Psoas muscle (tissue), 8 donors: ENCODE results near the gene IGSF6. TPM values are rescaled to one million over a fixed set of nuclear protein-coding genes. Genes with fewer than 3 reads are reported as not detected.

Experiments used
- ATAC-seq, 4 donors: fragments of 200-7000 bp; cut with Tn5 transposase; one replicate each; pipeline ENCODE4 v1.9.1; 2020; ENCODE audit warnings: moderate library complexity in 3 of 4, mild to moderate bottlenecking in 2 of 4
- DNase-seq, 2 donors: peaks; one replicate each; pipeline ENCODE4 v3.0.0-alpha.2; 2020
- H3K27ac ChIP-seq: fragments of 200-600 bp; one replicate; pipeline ENCODE4 v1.8.0; 2022
- H3K27me3 ChIP-seq, 3 donors: fragments of 200-600 bp in 1 of 3; one replicate each; pipeline versions ENCODE4 v1.6.1 to v1.8.0; 2013 to 2022; ENCODE audit warnings: low read length in 2 of 3, mild to moderate bottlenecking in 2 of 3, moderate library complexity in 1 of 3; ENCODE audit not compliant: insufficient read depth in 3 of 3
- H3K36me3 ChIP-seq, 2 donors: fragments of 200-600 bp in 1 of 2; one replicate each; pipeline versions ENCODE4 v1.6.1 to v1.8.0; 2013 to 2022; ENCODE audit warnings: low read depth in 1 of 2, mild to moderate bottlenecking in 1 of 2, moderate library complexity in 1 of 2; ENCODE audit not compliant: insufficient read depth in 1 of 2
- H3K4me1 ChIP-seq: fragments of 200-600 bp; one replicate; pipeline ENCODE4 v1.8.0; 2022
- H3K4me3 ChIP-seq: fragments of 200-600 bp; one replicate; pipeline ENCODE4 v1.8.0; 2022; ENCODE audit warnings: mild to moderate bottlenecking
- H3K9me3 ChIP-seq: fragments of 200-600 bp; one replicate; pipeline ENCODE4 v1.8.0; 2022
- WGBS, 3 donors: extraction: QIAGEN DNeasy Blood & Tissue Kit; methylation state at CpG; one replicate each; pipeline versions ENCODE4 v1.1.6 to v1.1.7; 2013; 5-methylcytosine and 5-hydroxymethylcytosine counted together
- intact Hi-C, 2 donors: fragments of 100-400 bp; cut with DNase I; formaldehyde crosslinking; loops; one replicate each; pipeline versions ENCODE4 v1.11.0 to v1.14.2; 2022
- polyA plus RNA-seq, 3 donors: library from polyadenylated mRNA; stranded (reverse); fragments of 200-250 nt; gene quantifications; one replicate each; pipeline ENCODE4 v1.2.3, GENCODE V29; 2013
- total RNA-seq, 4 donors: library from RNA; stranded (reverse); fragmentation: NEBNext Ultra II Directional in 2 of 4; extraction: Animal tissue kit (Norgen Biotek cat#: 25700) in 2 of 4; gene quantifications; one replicate each; pipeline versions ENCODE4 v1.2.1 to v1.2.4, GENCODE V29; 2021 to 2023
- TF ChIP-seq, protein P1 (sequence below): fragments of 200-600 bp; IDR thresholded peaks from one replicate; pipeline ENCODE4 v1.8.0; 2022; ENCODE audit warnings: antibody characterized with exemption
- donor health status: healthy with polysubstance abuse.
- donor health status: DM: no; HTN: no; CAD: no; lungs with moderate emphysema.
- donor health status: Bipolar disorder and iron deficiency.
- donor health status: healthy.
- donor health status: DM: yes; HTN: yes; CAD: no.
- donor health status: DM: no; HTN: no; CAD: no.
- donor health status: DM: no; HTN: no; CAD: no.
- donor health status: DM: yes; HTN: yes; CAD: no.

The IGSF6 gene
- total and polyA plus RNA-seq, 7 donors = 0.15 to 3.0 (median 1.4) TPM

DNA sequence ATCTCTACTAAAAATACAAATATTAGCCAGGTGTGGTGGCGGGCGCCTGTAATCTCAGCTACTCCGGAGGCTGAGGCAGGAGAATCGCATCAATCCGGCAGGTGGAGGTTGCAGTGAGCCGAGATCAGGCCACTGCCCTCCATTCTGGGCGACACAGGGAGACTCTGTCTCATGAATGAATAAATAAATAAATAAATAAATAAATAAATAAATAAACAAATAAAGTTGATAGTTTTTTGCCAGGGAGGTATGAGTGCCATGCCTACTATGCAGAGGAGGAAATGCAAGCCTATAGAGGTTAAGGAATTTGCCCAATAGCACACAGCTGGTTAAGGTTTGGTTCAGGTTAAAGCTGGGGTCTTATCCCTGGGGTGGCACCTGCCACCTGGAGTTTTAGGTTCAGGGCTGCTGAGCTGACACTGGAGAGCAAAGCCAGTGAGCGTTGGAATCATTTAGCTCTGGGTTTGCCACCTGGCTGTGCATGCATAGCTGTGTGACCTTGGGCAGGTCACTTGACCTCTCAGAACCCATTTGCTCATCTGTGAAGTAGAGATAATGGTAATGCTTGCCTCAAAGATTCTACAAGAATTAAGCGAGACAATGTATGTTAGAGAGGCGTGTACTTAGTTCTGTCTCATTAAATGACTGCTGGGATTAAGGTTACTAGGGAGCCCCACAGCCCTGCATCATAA, 12.5 kb upstream of the IGSF6 start:
- Histone ChIP-seq H3K27me3 (peaks cover 0 to 39% (median 4%) of the 10 kb centered on the region in 3 donors), H3K4me3 (no peak overlapping the region), H3K9me3 (no peaks in the 10 kb centered on the region), H3K27ac (no peak overlapping the region), H3K4me1 (no peaks in the 10 kb centered on the region), H3K36me3 (no peaks in the 10 kb centered on the region)
- DNase-seq (no peak), ATAC-seq (no peak)
- intact Hi-C loops = no loop called here
- TF ChIP-seq, protein P1, sequence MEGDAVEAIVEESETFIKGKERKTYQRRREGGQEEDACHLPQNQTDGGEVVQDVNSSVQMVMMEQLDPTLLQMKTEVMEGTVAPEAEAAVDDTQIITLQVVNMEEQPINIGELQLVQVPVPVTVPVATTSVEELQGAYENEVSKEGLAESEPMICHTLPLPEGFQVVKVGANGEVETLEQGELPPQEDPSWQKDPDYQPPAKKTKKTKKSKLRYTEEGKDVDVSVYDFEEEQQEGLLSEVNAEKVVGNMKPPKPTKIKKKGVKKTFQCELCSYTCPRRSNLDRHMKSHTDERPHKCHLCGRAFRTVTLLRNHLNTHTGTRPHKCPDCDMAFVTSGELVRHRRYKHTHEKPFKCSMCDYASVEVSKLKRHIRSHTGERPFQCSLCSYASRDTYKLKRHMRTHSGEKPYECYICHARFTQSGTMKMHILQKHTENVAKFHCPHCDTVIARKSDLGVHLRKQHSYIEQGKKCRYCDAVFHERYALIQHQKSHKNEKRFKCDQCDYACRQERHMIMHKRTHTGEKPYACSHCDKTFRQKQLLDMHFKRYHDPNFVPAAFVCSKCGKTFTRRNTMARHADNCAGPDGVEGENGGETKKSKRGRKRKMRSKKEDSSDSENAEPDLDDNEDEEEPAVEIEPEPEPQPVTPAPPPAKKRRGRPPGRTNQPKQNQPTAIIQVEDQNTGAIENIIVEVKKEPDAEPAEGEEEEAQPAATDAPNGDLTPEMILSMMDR = no peak
- WGBS, 3 donors = 92 to 95% (median 94%) methylated on average over 10 of the region's 10 CpGs

DNA sequence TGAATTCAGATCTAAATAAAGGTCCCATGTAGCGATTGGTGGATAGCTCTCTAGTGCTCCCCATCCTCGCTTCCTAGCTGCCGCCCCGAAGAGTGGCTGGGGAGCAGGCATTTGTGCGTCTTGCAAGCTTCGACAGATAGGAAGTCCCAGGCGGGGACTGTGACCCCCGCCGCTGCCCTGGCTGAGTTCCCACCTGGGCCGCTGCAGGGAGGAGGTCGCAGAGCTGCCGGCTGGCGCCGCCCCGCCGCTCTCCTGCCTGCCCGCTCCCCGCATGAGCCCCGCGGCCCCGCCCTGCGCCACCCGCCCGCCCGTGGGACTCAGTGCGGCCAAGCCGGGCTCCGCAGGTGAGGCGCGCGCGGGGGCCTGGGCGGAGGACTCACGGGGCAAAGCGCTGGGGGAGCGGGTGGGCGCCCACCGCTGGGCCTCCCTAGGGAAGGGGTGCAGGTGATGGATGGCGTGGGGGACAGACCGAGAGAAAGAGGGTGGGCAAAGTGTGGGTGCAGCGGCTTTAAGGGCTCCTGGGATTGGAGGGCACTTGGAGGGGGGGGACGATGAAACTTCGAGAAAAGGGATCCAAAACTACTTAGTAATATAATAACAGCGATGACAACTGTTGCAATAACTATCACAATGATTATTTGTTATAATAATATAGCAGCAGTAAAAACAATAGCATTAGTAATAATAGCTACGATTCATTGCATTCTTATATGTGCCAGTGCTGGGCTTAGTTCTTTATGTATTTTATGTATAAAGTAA, 11.7 kb upstream of the IGSF6 start, which contains the start of gene OTOA:
Gene OTOA (plus strand): TSS at position 80 of the 759 bp plus-strand sequence. CDS start 14,547 bp downstream, outside the sequence.
- TF ChIP-seq, protein P1 = no peak
- intact Hi-C loops = no loop called here
- no peaks in the 10 kb centered on the region for H3K9me3 ChIP-seq
- DNase-seq (no peak), ATAC-seq (peak in 1 of 4 donors; percentile 44)
- peaks cover 0 to 33% (median 4%) of the 10 kb centered on the region in 3 donors for H3K27me3 ChIP-seq
- WGBS, 3 donors = 11 to 19% (median 11%) methylated on average over 24 to 45 of the region's 45 CpGs
- H3K36me3 ChIP-seq = peaks cover 0 to 4% of the 10 kb centered on the region in 2 donors
- H3K4me3 ChIP-seq = peak within 1 kb of the TSS; percentile 51
- H3K27ac ChIP-seq = no peak within 1 kb of the TSS
- H3K4me1 ChIP-seq = no peaks in the 10 kb centered on the region

- Histone ChIP-seq H3K27me3 (peaks cover 0 to 6% (median 2%) of the 10 kb centered on the region in 3 donors), H3K27ac (no peak overlapping the region), H3K4me3 (no peak overlapping the region), H3K9me3 (no peaks in the 10 kb centered on the region), H3K36me3 (peaks cover 6 to 26% of the 10 kb centered on the region in 2 donors), H3K4me1 (peaks cover 3% of the 10 kb centered on the region)
- TF ChIP-seq, protein P1 = no peak
- DNase-seq (no peak), ATAC-seq (no peak)
- 82 to 90% (median 86%) methylated on average over 4 of the region's 4 CpGs for WGBS, 3 donors
- intact Hi-C loops = loop anchor here in 1 of 2 donors (5.0 kb wide), 1 partner anchor 48 kb away; no protein-coding TSS in a partner anchor
These were observed 6.7 kb upstream of the IGSF6 start for GRCh38 chr16:21659124-21659523.

- H3K4me3 ChIP-seq = no peak overlapping the region
- peaks cover 3% of the 10 kb centered on the region for H3K4me1 ChIP-seq
- no peak overlapping the region for H3K27ac ChIP-seq
- peaks cover 6 to 26% of the 10 kb centered on the region in 2 donors for H3K36me3 ChIP-seq
- intact Hi-C loops = loop anchor here (2.0 to 5.0 kb wide), 2 partner anchors 50 to 52 kb away; no protein-coding TSS in a partner anchor
- TF ChIP-seq, protein P1 = peak; percentile 77
- DNase-seq (no peak), ATAC-seq (peak in 2 of 4 donors; percentile 45 to 49)
- no peaks in the 10 kb centered on the region for H3K9me3 ChIP-seq
- no peaks in the 10 kb centered on the region for H3K27me3 ChIP-seq
- 13 to 19% (median 17%) methylated on average over 4 of the region's 4 CpGs for WGBS, 3 donors
These were observed 4.7 kb upstream of the IGSF6 start for GRCh38 chr16:21656795-21657768.
